ENCODE measurements around the gene MOXD1. TPM values are rescaled to one million over a fixed set of nuclear protein-coding genes. Genes with fewer than 3 reads are reported as not detected.
A peak's percentile ranks its signal among the peaks of the same experiment; 100 is the strongest.

The MOXD1 gene
- total RNA-seq, 1 experiment from 2014 or later: 1.3 TPM

DNA sequence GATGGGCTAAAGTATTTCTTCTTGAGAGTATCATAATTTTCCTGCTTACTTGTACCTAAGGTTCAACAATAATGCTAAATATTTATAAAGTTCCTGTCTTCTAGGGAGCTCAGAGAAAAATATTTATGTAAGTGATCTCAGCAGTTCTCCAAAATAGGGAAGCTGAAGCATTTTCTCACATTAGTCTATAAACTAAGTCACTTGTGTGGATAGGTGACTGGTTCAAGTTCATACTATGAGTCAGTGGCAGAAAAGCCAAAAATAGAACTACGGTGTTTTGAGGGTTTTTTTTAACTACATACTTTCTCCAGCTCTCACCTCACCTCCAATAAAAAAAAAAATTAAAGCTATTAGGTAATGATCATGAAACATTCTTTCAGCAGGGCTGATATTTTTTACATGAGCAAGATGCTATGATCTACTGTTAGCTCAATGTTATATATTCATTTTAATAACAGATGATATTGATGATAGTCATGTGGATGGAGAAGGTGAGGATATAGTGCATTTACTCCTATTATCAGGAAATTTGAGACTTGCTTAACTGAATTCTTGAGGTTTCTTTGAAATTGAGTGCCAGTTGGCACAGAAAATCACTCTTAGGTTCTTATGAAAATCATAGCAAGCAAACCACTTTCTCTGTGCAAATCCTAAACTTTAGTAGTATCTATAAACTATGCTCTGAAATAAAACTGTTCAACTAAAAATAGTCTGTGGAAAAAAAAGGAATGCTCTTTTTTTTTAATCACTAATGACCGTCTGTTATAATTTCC is 4.1 kb upstream of the MOXD1 start:
- Histone ChIP-seq H3K79me2 (ENCODE audit: low read depth) (no peaks in the 10 kb centered on the region), H3K4me3 (no peak overlapping the region), H3K9me3 (ENCODE audit: insufficient read depth, low read depth) (no peaks in the 10 kb centered on the region), H3K4me1 (replicated peaks; ENCODE audit: insufficient read depth) (peaks cover 16% of the 10 kb centered on the region), H3K27me3 (ENCODE audit: insufficient read depth, low read depth) (no peaks in the 10 kb centered on the region), H2AFZ (0 out of 2 replicates have a peak overlapping the region, but pooled peaks have one; percentile 5), H3K9me2 (ENCODE audit: insufficient read depth) (no peaks in the 10 kb centered on the region), H3F3A (ENCODE audit: insufficient read depth, low read depth) (peaks cover 4% of the 10 kb centered on the region; the same call in 1 of the 2 replicates), H4K20me1 (ENCODE audit: insufficient read depth) (no peaks in the 10 kb centered on the region), H3K4me2 (peak overlapping the region; percentile 34), H3K36me3 (ENCODE audit: low read depth) (no peaks in the 10 kb centered on the region), H3K27ac (peak overlapping the region; percentile 55)
- ChIA-PET POLR2A (ENCODE audit: unreplicated experiment) (interaction anchor here (0.7 kb wide), 1 partner anchor 18 kb away, joined by 4 read pairs; no protein-coding TSS in a partner anchor), CTCF (no interaction called here)
- no TSS peak for BruUV-seq (replicated peaks)
- no peak for TF ChIP-seq EZH2 (IDR thresholded peaks at IDR 0.05; ENCODE audit: low read depth)
- TF ChIP-seq, protein P1, sequence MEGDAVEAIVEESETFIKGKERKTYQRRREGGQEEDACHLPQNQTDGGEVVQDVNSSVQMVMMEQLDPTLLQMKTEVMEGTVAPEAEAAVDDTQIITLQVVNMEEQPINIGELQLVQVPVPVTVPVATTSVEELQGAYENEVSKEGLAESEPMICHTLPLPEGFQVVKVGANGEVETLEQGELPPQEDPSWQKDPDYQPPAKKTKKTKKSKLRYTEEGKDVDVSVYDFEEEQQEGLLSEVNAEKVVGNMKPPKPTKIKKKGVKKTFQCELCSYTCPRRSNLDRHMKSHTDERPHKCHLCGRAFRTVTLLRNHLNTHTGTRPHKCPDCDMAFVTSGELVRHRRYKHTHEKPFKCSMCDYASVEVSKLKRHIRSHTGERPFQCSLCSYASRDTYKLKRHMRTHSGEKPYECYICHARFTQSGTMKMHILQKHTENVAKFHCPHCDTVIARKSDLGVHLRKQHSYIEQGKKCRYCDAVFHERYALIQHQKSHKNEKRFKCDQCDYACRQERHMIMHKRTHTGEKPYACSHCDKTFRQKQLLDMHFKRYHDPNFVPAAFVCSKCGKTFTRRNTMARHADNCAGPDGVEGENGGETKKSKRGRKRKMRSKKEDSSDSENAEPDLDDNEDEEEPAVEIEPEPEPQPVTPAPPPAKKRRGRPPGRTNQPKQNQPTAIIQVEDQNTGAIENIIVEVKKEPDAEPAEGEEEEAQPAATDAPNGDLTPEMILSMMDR (conservative IDR thresholded peaks at IDR 0.05): no peak
- DNase-seq: peak in 1 of 2 experiments; percentile 53
- intact Hi-C loops (cut with micrococcal nuclease; ENCODE audit: unreplicated experiment): no loop called here

DNA sequence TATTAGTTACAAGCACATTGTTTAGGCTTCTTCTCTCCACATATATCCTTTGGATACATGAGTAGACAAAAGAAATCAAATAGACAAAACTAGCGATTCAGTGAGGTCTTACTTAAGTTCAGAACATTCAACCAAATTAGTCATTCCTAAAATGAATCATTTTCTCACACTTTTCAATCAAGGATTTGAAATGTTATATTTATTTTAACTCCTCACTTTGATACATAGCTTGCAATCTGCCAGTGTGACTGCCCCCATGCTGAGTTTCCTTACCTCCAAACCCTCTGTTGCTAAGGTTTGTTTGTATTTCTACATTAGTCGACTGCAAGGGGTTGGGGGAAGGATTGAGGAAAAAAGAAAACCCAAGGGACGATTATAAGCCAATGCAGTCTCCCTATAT is 3.5 kb upstream of the MOXD1 start:
- H3K9me2 ChIP-seq (ENCODE audit: insufficient read depth): no peaks in the 10 kb centered on the region
- H3K27ac ChIP-seq: peak overlapping the region; percentile 55
- H3K4me2 ChIP-seq: peak overlapping the region; percentile 34
- TF ChIP-seq EZH2 (IDR thresholded peaks at IDR 0.05; ENCODE audit: low read depth): no peak
- TF ChIP-seq, protein P1 (conservative IDR thresholded peaks at IDR 0.05): no peak
- H3K4me1 ChIP-seq (replicated peaks; ENCODE audit: insufficient read depth): peaks cover 16% of the 10 kb centered on the region
- CTCF ChIA-PET: no interaction called here
- intact Hi-C loops (cut with micrococcal nuclease; ENCODE audit: unreplicated experiment): loop anchor here (5.0 kb wide), 1 partner anchor 78 kb away; no protein-coding TSS in a partner anchor
- DNase-seq: peak in 1 of 2 experiments; percentile 42
- H4K20me1 ChIP-seq (ENCODE audit: insufficient read depth): no peaks in the 10 kb centered on the region
- no peaks in the 10 kb centered on the region for H3K79me2 ChIP-seq (ENCODE audit: low read depth)
- peaks cover 4% of the 10 kb centered on the region; the same call in 1 of the 2 replicates for H3F3A ChIP-seq (ENCODE audit: insufficient read depth, low read depth)
- H2AFZ ChIP-seq: 0 out of 2 replicates have a peak overlapping the region, but pooled peaks have one; percentile 5
- POLR2A ChIA-PET (ENCODE audit: unreplicated experiment): no interaction called here
- H3K9me3 ChIP-seq (ENCODE audit: insufficient read depth, low read depth): no peaks in the 10 kb centered on the region
- no peaks in the 10 kb centered on the region for H3K36me3 ChIP-seq (ENCODE audit: low read depth)
- no peak overlapping the region for H3K4me3 ChIP-seq
- no peaks in the 10 kb centered on the region for H3K27me3 ChIP-seq (ENCODE audit: insufficient read depth, low read depth)
- no TSS peak for BruUV-seq (replicated peaks)

- Histone ChIP-seq H3K9me2 (ENCODE audit: insufficient read depth) (no peaks in the 10 kb centered on the region), H4K20me1 (ENCODE audit: insufficient read depth) (no peaks in the 10 kb centered on the region), H3K4me2 (peak overlapping the region; percentile 34), H3F3A (ENCODE audit: insufficient read depth, low read depth) (peaks cover 4% of the 10 kb centered on the region; the same call in 1 of the 2 replicates), H3K27me3 (ENCODE audit: insufficient read depth, low read depth) (no peaks in the 10 kb centered on the region), H3K36me3 (ENCODE audit: low read depth) (no peaks in the 10 kb centered on the region), H3K4me3 (no peak overlapping the region), H2AFZ (0 out of 2 replicates have a peak overlapping the region, but pooled peaks have one; percentile 5), H3K4me1 (replicated peaks; ENCODE audit: insufficient read depth) (peaks cover 16% of the 10 kb centered on the region), H3K79me2 (ENCODE audit: low read depth) (no peaks in the 10 kb centered on the region), H3K27ac (peak overlapping the region; percentile 55), H3K9me3 (ENCODE audit: insufficient read depth, low read depth) (no peaks in the 10 kb centered on the region)
- ChIA-PET CTCF (no interaction called here), POLR2A (ENCODE audit: unreplicated experiment) (no interaction called here)
- intact Hi-C loops (cut with micrococcal nuclease; ENCODE audit: unreplicated experiment): loop anchor here (5.0 kb wide), 1 partner anchor 78 kb away; no protein-coding TSS in a partner anchor
- TF ChIP-seq, protein P1 (conservative IDR thresholded peaks at IDR 0.05): no peak
- TF ChIP-seq EZH2 (IDR thresholded peaks at IDR 0.05; ENCODE audit: low read depth): no peak
- no peak for DNase-seq
- BruUV-seq (replicated peaks): no TSS peak
These were observed 3.1 kb upstream of the MOXD1 start for GRCh38 chr6:132404330-132404729.
